Measurements from ENCODE around the gene UBAC1.
"Not testable (repeated sequence)": the region's sequence is repeated elsewhere in the genome, so short reads cannot be mapped to it uniquely, and the experiment has no call there.

UBAC1 gene

DNA sequence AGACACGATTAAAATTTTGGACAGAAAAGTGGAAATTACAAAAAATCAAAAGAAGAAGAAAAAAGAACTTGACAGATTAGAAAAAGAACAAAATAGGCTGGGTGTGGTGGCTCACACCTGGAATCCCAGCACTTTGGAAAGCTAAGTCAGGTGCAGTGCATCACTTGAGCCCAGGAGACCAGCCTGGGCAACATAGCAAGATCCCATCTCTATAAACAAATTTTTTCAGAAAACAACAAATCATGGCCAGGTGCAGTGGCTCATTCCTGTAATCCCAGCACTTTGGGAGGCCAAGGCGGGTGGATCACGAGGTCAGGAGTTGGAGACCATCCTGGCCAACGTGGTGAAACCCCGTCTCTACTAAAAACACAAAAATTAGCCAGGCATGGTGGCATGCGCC lies 68.8 kb downstream of the UBAC1 start:
- not testable (repeated sequence) for DNase-seq

DNA sequence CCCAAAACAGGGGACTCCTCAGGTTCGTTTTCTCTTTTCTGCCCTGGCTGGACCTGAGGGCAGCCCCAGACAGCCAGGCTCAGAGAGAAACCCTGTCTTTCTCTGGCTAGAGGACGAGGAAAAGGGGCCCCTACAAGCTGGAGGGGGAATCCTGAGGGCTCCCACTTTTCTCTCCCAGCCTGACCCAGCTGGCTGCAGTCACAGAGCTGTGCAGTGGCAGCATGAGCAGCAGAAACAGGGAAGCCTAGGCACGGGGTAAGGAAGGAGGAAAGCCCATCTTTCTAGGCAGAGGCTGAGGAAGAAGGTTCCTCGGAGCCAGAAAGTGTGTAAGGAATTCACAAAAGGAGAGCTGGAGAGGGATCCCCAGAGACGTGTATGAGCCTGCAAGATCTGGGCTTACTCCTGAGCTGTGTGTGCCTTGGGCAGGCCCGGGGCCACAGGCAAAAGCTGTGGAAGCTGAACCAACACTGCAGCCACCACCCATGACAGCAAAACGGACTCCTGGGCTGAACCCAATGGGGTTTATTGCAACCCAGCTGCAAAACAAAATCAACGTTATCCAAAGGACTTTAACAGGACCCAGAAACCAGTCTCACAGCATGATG lies 70.0 kb downstream of the UBAC1 start:
- no peak for DNase-seq

DNA sequence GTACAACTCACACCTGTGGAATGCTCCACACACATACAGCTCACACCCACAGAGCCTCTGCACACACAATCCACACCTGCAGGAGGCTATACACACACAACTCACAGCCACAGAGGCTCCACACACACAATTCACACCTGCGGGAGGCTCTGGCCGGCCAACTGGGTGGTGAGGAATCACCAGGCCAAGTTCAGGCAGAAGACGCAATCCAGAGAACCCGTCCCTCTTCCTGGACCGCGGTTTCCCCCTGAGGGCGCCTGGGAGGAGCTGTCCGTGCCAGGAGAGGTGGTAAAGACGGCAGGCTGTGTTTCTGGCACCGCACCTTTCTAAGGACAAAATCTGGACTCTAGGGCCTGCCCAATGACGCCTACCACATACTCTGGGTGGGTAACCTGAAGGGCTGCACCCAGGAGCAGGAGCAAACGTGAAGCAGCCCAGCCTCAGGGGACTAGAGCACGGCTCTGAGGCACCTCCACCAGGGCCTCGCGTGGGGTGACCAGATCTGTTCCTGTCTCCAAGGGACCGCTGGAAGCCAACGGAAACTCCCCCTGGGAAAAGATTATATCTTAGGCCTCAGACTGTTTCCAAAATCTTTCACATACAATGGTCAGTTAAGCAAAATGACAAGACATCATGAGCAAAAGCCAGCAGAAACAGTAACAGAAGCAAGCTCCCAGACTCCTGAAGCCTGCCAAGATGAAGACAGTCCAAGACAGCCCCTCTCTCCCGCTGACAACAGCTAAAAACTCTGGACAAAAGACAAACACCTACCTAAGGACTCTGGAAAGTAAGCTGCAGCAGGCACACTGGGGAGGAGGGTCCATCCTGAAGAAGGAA lies 70.8 kb downstream of the UBAC1 start:
- DNase-seq, result no peak

DNA sequence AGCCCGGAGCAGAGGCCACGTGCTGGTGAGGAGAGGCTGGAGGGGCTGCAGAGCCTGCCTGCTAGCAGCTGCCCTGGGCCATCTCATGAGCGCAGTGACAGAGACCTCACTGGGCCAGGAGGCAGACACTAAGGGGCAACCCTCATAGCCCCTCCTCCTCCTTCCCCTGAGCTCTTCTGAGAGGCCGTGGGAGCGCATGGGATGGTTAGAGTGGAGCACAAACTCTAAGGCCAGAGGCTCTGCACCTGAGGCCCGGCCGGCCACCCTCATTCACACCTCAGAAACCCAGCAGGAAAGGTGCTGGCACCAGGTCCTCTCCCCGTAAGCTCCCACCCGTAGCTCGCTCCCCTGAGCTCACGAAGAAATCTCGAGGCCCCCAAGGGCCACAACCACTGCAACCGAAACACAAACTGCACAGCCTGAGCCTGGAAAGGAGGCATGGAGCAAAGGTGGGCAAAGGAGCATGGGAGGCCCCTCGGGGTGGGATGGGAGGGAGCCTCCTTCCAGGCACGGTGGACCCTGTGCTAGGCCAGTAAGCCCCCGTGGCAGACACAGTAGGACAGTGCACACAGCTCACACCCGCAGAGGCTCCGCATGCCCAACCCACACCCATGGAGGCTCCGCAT lies 71.5 kb downstream of the UBAC1 start:
- DNase-seq, result no peak

DNA sequence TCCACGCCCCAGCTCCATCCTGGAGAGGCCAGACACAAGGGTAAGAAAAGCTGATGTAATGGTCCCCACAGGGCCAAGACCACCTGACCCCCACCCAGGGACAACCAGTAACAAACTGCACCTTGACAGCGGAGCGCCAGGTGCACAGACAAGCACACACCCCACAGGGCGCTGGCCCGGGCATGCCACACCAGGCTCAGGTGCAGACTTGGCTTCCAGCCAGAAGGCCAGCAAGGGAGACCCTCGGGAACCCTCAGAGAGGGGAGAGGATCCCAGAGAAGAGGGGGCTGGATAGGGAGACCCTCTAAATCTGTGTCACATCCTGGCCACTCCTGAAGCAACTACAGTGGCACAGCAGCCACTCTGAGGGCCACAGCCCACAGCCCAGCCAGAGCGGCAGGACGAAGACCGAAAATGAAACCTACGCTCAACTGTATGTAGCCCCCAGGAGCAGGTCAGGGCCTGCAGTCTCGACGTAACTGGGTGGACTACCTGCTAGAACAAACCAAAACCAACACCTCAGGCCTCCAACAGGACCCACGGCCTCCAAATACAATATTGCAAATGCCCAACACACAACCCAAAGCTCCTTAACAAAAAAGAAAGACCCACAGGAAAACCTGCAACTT lies 72.3 kb downstream of the UBAC1 start:
- no peak for DNase-seq

DNA sequence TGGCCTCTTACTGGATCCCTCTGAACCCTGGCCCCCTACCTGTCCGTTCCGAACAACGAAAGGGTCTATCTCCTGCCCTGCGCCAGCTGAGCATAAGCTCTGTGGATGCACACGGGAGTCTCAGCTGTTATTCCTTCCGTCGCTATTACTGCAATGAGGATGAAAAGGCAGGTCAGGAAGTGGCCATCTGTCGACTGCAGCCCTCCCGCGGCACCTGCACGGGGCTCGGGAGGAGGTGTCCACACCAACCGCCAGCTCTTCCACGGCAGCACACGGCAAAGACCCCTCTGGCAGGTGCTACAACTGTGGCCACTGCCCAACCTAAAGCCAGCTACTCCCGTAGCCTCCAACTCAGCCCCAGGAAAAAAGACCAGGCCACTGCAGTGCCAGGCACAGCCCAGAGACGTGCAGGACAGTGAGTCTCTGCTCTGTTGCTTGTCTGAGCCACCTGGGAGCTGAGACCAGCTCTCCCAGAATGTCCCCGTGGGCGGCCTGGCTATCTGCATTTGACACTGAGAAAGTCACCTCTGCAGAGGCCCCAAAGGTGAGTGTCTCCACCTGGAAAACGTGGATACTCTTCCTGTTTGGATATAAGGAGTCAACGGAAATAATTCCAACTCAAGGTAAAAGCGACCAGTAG lies 72.9 kb downstream of the UBAC1 start:
- no peak for DNase-seq

DNA sequence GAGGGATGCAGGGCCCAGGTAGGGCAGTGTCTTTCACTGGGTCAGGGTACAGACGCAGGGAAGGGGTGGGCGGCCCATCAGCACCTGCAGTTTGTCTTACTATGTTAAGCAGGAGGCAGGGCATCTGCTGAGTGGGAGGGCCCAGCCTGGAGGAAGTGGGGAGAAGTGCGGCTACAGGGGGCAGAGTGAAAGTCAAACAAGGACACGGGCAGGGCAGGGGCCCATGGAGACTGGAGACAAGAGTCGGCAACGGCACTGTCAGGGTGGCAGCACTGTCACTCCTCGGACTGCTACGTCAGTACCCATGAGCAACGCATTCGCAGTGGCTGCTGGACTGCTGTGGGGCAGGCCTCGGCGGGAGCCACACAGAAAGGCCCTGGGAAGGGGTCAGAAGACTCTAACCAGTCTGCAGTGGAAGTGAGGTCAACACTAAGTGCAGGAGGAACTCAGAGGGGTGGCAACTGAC lies 73.6 kb downstream of the UBAC1 start:
- peak; percentile 60 for DNase-seq

DNA sequence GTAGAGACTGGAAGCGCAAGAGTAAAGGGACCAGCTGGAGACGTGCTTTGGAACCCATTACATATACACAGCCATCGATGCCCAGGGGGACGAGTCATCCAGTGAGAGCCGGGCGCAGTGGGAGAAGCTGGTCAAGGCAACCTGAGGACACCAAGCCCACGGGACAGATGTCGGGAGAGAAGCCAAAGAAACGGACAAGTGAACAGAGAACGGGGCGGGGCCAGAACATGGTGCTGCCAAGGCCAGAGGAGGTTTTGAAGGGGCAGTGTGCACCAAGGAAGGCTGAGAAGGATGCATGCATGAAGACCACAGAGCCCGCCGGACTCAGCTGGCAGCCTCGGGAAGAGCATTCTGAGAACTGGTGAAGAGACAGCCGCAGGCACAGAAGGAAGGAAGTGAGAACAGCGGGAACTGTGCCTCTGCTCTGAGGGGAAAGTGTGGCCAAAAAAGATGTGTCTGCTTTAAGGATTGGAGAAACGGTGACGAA lies 74.1 kb downstream of the UBAC1 start:
- DNase-seq, result no peak

DNA sequence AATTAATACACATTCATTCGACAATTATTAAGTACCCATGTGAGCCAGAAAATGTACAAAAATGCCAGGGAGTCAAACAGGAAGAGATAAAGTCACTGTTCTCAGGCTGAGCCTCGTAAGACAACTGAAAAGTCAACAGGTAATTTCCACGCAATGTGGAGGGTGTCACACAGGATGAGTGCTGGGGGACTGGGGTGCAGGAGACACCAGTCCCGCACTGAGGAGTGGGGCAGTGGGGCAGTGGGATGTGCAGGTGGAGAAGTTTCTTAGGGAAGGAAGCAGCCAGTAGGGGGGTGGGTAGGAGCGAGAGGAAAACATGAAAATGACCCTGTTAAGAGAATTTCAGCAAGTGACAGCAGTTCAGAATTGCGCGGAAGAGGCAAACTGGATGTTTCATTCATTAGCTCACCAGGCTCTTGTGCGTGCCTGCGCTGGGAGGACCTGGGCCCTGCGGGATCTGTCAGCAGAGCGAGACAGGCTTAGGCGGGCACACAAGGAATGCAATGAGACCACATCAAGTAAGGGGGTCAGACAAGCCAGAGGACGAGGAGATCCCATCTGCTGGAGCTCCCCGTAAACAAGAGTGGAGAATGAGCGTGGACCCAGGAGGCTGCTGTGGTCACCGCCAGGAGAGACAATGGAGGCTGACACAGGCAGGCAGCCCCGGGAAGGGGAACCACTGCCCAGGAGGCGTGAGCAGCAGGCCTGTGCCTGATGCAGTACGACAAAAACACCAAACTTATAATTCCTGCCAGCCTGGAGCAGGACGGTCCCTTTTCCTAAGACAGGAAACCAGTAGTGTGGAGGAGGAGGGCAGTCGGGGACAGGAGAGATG lies 74.8 kb downstream of the UBAC1 start:
- no peak for DNase-seq

DNA sequence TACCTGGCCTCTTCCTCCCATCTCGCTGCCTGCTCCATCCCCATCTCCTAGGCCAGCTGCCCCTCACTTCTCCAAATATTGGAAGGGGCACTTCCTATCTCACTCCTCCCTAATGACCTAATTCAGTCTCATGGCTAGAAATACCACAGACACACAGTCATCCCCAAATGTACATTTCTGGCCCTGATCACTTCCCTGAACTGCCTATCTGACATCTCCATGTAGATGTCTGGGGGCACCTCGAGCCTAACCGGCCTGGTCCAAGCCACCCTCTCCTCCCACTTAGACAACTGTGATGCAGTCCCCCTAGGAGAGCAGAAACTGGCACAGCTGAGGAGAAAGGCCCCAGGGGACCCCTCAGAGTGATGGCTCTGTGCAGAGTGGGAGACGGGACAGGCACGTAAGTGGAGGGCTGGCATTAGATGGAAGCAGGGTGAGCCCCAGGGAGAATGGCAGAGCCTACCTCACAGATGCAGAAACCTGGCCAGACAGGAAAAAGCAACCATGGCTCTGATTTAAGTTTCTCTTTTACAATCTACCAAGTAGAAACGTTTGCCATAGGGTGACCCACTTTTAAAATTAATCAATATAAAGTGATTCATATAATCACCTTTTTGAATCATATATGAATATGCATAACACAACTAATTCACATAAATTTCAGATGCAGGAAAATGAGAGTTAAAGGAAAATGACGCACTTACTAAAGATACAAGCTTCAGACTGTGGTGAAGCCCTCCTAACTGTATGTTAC lies 75.9 kb downstream of the UBAC1 start:
- no peak for DNase-seq

DNA sequence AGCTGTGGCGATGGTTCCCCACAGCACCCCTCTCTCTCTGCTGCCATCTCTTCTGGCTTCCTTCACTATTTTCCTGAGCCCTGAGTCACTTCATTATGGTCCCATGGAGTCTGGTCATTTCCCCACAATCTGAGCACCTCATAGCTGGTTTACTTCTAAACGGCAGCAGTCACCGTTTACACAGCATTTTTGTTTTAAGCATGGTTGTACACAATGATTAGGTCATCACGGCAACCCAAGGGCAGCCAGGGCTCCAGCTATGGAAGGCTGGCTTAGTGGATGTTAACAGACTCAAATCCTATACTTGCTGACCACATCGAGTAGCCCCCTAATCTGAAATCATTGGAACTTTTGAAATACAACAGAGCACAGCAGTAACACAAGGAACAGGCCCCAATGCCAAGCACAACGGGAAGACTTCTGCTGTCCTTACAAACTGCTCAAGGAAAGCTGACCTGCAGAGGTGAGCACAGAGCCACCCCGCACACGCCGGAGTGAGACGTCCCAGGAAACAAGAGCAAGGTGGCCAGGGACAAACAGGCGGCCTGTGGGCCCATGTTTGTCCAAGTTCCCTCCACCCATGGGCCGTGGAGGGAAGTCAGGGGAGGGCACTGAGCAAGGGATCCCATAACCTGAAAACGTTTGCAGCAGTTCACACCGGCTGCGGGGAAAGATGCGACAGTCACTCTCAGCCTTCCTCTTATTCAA lies 76.7 kb downstream of the UBAC1 start:
- no peak for DNase-seq

DNA sequence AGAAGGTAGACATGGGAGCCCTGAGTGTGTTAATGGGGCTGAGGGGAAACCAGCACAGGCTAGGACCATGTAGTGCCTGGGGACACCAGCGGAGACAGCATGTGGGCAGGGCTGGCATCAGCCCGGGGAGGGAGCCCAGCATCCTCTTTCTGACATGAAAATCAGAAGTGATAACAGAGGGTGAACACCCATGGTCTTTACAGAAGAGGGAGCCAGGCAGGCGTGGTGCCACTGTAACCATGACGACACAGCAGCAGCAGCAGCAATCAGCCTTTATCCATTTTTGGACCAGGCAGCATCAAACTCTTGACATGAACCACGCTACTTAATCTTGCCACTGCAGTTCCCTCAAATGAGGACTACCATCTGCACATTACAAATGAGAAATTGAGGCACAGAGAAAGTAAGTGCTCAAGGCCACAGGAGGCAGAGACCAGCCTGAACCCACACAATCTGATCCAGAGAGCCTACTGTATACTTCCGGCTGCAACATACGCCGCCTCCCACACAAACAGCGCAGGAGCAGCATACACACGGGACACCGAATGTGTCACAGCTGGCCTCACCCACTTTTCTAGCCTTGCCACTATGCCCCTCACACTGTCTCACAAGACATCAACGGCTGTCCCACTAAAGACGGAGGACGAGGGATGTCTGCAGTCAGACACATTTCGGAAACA lies 77.6 kb downstream of the UBAC1 start:
- no peak for DNase-seq

Data from CD4-positive, alpha-beta T cell treated with Interleukin-15 for 1 hour (primary cell).